GM20000 (cell line): ENCODE measurements around the gene UTS2B.

Experiments used
- DNase-seq: peaks from one replicate; pipeline ENCODE4 v3.0.0; 2012; ENCODE audit warnings: low spot score
- TF ChIP-seq, protein P1 (sequence below): IDR thresholded peaks from 2 replicates; pipeline ENCODE4 v1.5.1; 2012; ENCODE audit warnings: mild to moderate bottlenecking, control low read depth; ENCODE audit errors: extremely low read depth, missing control alignments

Gene UTS2B

DNA sequence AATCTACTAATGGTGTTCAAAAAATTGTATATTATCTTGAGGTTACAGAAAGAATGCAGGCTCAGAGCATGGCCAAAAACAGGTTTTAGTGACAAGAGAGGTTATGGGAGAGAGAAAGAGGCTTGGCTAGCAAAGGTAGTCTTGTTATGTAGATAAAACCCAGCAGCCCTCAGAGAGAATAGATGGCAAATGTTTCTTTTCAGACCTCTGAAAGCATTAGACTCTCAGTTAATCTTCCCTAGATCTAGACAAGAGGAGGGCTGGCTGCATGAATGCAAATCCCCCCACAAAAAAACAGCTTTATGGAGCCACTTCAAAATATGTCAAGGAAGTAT, 69.1 kb downstream of the UTS2B start:
- TF ChIP-seq, protein P1, sequence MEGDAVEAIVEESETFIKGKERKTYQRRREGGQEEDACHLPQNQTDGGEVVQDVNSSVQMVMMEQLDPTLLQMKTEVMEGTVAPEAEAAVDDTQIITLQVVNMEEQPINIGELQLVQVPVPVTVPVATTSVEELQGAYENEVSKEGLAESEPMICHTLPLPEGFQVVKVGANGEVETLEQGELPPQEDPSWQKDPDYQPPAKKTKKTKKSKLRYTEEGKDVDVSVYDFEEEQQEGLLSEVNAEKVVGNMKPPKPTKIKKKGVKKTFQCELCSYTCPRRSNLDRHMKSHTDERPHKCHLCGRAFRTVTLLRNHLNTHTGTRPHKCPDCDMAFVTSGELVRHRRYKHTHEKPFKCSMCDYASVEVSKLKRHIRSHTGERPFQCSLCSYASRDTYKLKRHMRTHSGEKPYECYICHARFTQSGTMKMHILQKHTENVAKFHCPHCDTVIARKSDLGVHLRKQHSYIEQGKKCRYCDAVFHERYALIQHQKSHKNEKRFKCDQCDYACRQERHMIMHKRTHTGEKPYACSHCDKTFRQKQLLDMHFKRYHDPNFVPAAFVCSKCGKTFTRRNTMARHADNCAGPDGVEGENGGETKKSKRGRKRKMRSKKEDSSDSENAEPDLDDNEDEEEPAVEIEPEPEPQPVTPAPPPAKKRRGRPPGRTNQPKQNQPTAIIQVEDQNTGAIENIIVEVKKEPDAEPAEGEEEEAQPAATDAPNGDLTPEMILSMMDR = no peak
- DNase-seq = no peak

DNA sequence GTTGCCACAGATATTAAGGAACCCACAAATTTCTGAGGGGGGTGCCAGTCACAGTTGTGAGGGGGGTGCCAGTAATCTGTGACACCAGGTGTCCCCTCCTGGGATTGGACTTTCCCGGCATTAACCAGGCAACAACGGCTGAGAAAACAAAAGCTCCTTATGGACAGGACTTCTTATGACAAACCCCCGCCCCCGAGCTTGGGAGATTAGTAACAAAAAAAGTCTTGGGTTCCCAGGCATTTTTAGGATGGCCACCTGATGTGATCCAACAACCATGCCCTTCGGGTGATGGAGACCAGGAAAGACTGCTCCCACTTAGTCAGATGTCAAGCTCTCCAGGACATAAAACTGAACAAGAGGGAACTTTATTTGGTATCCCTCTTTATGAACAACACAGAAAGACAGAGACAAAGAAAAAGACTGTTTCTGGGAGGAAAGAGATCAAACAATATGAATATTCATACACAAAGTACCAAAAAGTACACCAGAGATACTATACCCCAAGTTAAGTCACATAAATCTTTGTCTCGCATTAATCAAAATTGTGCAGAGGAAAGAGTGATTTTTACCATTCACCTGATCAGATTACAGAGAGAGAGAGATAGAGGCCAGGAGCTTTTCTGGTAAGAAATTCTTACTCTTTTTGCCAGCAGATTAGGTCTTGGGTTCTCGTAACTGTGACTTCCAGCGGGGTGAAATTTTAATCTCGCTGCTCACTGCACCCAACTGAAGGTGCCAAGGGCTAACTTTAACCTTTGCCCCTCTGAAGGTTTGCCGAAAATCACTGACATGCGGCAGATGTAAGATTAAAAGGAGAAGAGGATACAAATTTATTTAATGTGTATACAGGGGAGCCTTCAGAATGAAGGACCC, 69.7 kb downstream of the UTS2B start:
- TF ChIP-seq, protein P1 = no peak
- DNase-seq = no peak

DNA sequence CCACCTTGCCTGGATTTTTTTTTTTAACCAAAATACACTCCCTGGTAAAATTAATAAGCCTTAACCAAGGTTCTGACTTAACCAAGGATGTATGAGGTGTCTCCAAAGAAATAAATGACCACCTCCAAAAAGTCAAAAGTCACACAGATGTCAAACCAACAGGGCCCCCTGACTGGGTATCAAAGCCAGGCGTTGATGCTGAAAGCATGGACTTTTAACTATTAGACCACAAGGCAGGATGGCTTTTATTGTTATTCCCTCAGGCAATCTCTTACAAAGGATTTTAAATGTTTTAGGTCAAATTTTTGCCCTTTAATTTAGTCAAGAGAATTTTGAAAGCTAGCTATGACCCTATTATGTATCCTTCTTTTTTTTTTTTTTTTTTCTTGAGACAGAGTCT, 70.8 kb downstream of the UTS2B start:
- TF ChIP-seq, protein P1 = no peak
- DNase-seq = no peak

- DNase-seq = no peak
- TF ChIP-seq, protein P1 = no peak
Observed at GRCh38 chr3:191257286-191257685, 73.0 kb downstream of the UTS2B start.

- no peak for DNase-seq
- TF ChIP-seq, protein P1 = no peak
Observed at GRCh38 chr3:191256405-191256804, 73.9 kb downstream of the UTS2B start.

- TF ChIP-seq, protein P1 = no peak
- DNase-seq = no peak
Observed at GRCh38 chr3:191255156-191255555, 75.2 kb downstream of the UTS2B start.

- DNase-seq = no peak
Observed at GRCh38 chr3:191254098-191254873, 76.0 kb downstream of the UTS2B start.

More at GRCh38 chr3:191254098-191254873, 76.0 kb downstream of the UTS2B start:
- TF ChIP-seq, protein P1 = no peak
